ENCODE data around the gene SPEM2.

The SPEM2 gene

DNA sequence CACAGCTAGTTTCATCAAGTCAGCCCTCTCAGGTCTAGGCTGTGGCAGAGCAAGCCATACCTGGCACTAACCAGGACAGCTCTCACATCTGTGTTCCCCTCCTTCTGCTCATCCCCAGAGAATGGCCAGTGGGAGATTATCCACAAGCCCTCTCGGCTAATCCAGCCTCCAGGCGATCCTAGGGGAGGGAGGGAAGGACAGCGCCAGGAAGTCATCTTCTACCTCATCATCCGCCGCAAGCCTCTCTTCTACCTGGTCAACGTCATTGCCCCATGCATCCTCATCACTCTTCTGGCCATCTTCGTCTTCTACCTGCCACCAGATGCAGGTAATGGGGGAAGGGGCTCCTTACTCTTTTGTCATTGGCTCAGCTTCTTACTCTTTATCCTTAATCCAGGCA is 23.0 kb downstream of the SPEM2 start:
- TF ChIP-seq, protein P1, sequence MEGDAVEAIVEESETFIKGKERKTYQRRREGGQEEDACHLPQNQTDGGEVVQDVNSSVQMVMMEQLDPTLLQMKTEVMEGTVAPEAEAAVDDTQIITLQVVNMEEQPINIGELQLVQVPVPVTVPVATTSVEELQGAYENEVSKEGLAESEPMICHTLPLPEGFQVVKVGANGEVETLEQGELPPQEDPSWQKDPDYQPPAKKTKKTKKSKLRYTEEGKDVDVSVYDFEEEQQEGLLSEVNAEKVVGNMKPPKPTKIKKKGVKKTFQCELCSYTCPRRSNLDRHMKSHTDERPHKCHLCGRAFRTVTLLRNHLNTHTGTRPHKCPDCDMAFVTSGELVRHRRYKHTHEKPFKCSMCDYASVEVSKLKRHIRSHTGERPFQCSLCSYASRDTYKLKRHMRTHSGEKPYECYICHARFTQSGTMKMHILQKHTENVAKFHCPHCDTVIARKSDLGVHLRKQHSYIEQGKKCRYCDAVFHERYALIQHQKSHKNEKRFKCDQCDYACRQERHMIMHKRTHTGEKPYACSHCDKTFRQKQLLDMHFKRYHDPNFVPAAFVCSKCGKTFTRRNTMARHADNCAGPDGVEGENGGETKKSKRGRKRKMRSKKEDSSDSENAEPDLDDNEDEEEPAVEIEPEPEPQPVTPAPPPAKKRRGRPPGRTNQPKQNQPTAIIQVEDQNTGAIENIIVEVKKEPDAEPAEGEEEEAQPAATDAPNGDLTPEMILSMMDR (conservative IDR thresholded peaks at IDR 0.05; ENCODE audit: low read depth) = no peak
- DNase-seq (ENCODE audit: low spot score) = no peak
- POLR2A ChIA-PET (ENCODE audit: low non-redundant PET) = no interaction called here
- no peak overlapping the region; the same call in 1 of the 2 replicates for H3K27ac ChIP-seq
- CTCF ChIA-PET = no interaction called here

DNA sequence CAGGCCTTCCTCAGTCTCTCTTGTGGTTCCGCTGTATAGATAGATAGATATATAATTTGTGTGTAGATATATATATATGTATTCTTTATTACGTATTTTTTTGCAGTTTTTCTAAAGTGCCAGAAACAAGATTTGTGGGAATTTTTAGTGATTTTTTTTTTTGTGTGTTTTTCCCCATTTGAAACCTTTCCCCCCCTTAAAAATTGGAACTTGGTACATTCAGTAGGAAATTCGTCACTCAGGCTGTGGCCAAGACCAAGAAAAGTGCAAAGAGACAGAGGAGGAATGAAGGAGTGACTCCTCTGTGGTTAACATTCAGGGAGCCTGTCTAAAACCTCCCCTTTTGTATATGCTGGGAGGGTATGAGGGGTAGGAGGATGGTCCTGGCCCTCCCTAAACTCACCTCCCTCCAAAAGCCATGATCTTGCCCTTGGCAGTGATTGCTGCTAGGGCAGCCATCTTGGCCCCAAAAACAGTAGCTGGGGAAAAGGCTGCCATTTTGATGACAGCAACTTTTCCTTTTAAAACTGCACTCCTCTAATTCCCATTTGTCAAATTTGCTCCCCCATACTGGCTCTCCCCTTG is 34.6 kb downstream of the SPEM2 start:
- H3K27ac ChIP-seq = peak overlapping the region; percentile 42; the same call in 1 of the 2 replicates
- TF ChIP-seq, protein P1 (conservative IDR thresholded peaks at IDR 0.05; ENCODE audit: low read depth) = no peak
- ChIA-PET POLR2A (ENCODE audit: low non-redundant PET) (no interaction called here), CTCF (no interaction called here)
- no peak for DNase-seq (ENCODE audit: low spot score)

DNA sequence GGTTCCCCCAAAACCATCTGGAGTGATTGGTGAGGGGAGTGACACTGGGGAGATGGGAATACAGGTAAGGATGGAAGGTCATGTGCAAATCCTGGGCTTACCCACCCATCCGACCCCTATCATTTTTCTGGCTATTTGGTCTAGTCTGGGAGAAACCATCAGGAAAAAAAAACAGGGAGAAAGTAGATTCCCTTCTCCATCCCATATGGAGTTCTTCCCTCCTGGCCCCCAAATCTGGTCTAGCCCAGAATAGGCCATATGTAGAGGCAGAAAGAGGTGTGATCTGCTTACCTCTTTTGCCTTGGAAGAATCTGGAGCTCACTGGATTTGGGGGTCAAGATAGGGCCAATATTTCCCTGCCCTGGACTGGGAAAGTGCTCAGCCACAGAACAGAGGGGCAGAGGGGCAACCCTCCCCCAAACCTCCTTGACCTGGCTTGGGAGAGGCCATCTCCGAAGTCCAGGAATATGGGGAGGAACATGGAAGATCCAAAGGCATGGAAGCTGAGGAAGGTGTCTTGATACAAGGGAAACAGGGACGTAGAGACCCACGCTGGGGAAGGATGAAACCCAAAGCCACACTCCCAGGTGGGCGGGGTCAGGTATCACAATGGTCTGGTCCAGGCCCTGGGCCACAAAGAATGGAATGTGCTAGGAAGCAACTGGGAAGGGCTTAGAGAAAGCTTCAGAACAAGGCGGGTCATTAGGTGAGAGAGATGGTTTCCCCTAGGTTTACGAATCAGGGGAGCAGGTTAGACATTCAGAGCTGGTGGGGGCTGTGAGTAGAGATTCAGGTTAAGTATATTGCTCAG is 35.6 kb downstream of the SPEM2 start:
- CTCF ChIA-PET = interaction anchor here (1.8 kb wide), 1 partner anchor 25 kb away, joined by 4 read pairs; no protein-coding TSS in a partner anchor
- TF ChIP-seq, protein P1 (conservative IDR thresholded peaks at IDR 0.05; ENCODE audit: low read depth) = no peak
- POLR2A ChIA-PET (ENCODE audit: low non-redundant PET) = interaction anchor here (0.6 to 0.8 kb wide), 2 partner anchors 9 to 11 kb away, joined by 3 to 6 read pairs; no protein-coding TSS in a partner anchor
- no peak for DNase-seq (ENCODE audit: low spot score)
- H3K27ac ChIP-seq = peak overlapping the region; percentile 58

GRCh38 chr17:7462474-7463371 is 37.3 kb downstream of the SPEM2 start:
- no peak for DNase-seq (ENCODE audit: low spot score)
- CTCF ChIA-PET = interaction anchor here (1.0 to 1.8 kb wide), 2 partner anchors 13 to 26 kb away, joined by 4 to 5 read pairs; no protein-coding TSS in a partner anchor
- peak overlapping the region; percentile 58; the same call in 1 of the 2 replicates for H3K27ac ChIP-seq
- TF ChIP-seq, protein P1 (conservative IDR thresholded peaks at IDR 0.05; ENCODE audit: low read depth) = no peak
- POLR2A ChIA-PET (ENCODE audit: low non-redundant PET) = interaction anchor here (0.5 to 1.0 kb wide), 4 partner anchors 10 to 63 kb away, joined by 3 to 4 read pairs (median 4); no protein-coding TSS in a partner anchor

DNA sequence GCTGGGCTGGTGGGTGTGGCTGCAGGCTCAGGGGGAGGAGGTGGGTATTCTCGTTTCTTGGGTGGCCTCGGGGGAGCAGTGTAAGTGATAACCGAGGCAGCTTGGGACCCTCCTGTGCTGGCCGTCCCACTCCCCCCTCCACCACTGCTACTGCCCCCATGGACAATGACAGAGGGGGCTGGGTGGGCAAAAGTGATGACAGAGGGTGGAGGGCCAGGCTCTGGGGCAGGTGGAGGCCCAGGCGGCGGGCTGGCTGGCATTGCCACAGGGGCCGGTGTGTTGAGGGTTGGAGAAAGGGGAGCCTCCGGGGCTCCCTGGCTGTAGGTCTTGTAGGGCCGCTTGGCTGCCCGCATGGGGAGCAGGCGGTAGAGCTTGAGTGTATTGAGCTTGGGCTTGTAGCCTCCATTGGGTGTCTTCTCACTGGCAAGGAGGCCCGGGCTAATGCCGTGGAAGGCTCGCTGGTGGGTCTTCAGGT is 38.0 kb downstream of the SPEM2 start:
- ChIA-PET CTCF (no interaction called here), POLR2A (ENCODE audit: low non-redundant PET) (interaction anchor here (1.0 kb wide), 1 partner anchor 19 kb away, joined by 3 read pairs; no protein-coding TSS in a partner anchor)
- no peak for DNase-seq (ENCODE audit: low spot score)
- TF ChIP-seq, protein P1 (conservative IDR thresholded peaks at IDR 0.05; ENCODE audit: low read depth) = no peak
- peak overlapping the region; percentile 45 for H3K27ac ChIP-seq

GRCh38 chr17:7464081-7464480 is 38.7 kb downstream of the SPEM2 start:
- DNase-seq (ENCODE audit: low spot score) = no peak
- ChIA-PET CTCF (no interaction called here), POLR2A (ENCODE audit: low non-redundant PET) (no interaction called here)
- TF ChIP-seq, protein P1 (conservative IDR thresholded peaks at IDR 0.05; ENCODE audit: low read depth) = no peak
- H3K27ac ChIP-seq = peak overlapping the region; percentile 45
